ENCODE data around the gene UBL3. TPM values are rescaled to one million over a fixed set of nuclear protein-coding genes. Genes with fewer than 3 reads are reported as not detected.

Gene UBL3
- total RNA-seq, 1 experiment from 2014 or later = 19.0 TPM

- no peaks in the 10 kb centered on the region for H3K9me3 ChIP-seq (ENCODE audit: control insufficient read depth, low read depth, low read length)
- Mint-ChIP-seq H3K4me1 (peaks cover 13 to 15% of the 10 kb centered on the region in 2 experiments), H3K36me3 (ENCODE audit: insufficient read depth in 1 of 3, low read depth in 3 of 3) (no peaks in the 10 kb centered on the region), H3K4me3 (no peak overlapping the region), H3K27ac (no peak overlapping the region), H3K27me3 (ENCODE audit: low read depth) (no peaks in the 10 kb centered on the region), H3K9me3 (no peaks in the 10 kb centered on the region)
- H4K91ac ChIP-seq (ENCODE audit: insufficient read length, low read depth, low read length) = no peak overlapping the region
- H2AK5ac ChIP-seq (ENCODE audit: insufficient read length, low read length) = no peak overlapping the region
- no peak overlapping the region for H4K5ac ChIP-seq (ENCODE audit: insufficient read length, low read depth, low read length)
- no peaks in the 10 kb centered on the region for H3K27me3 ChIP-seq (ENCODE audit: insufficient read depth, low read length)
- no peak overlapping the region for H2BK12ac ChIP-seq (ENCODE audit: insufficient read length, low read depth, low read length)
- H2AFZ ChIP-seq (ENCODE audit: low read length) = no peak overlapping the region
- H3K23me2 ChIP-seq (ENCODE audit: insufficient read length, low read depth, low read length, poor library complexity, severe bottlenecking) = no peaks in the 10 kb centered on the region
- H3K4me2 ChIP-seq (ENCODE audit: insufficient read depth, insufficient read length, low read length) = no peak overlapping the region
- H3K4ac ChIP-seq (ENCODE audit: low read depth, low read length) = no peak overlapping the region
- no peak overlapping the region for H3K56ac ChIP-seq (ENCODE audit: insufficient read length, low read depth, low read length)
- no peak overlapping the region for H2BK120ac ChIP-seq (ENCODE audit: low read depth, low read length, poor library complexity, severe bottlenecking)
- no peaks in the 10 kb centered on the region for H4K20me1 ChIP-seq (ENCODE audit: control insufficient read depth, insufficient read depth, insufficient read length)
- no peak for TF ChIP-seq CTCF (conservative IDR thresholded peaks at IDR 0.05)
- peaks cover 1% of the 10 kb centered on the region; the same call in 1 of the 2 replicates for H3K79me2 ChIP-seq (ENCODE audit: insufficient read depth, low read length)
- H2BK15ac ChIP-seq (ENCODE audit: low read depth, low read length) = no peak overlapping the region
- no peak overlapping the region for H3K9ac ChIP-seq (ENCODE audit: extremely low read depth, insufficient read length, low read length)
- no peaks in the 10 kb centered on the region for H3K4me1 ChIP-seq (ENCODE audit: insufficient read depth, low read length)
- no peak overlapping the region for H2BK20ac ChIP-seq (ENCODE audit: low read depth, low read length, poor library complexity, severe bottlenecking)
- no peak for DNase-seq
- no peak overlapping the region for H2BK5ac ChIP-seq (ENCODE audit: insufficient read length, low read length)
- no peak overlapping the region for H3K27ac ChIP-seq (ENCODE audit: insufficient read length, low read depth, low read length)
- H3K79me1 ChIP-seq (ENCODE audit: insufficient read depth, low read depth, low read length, poor library complexity, severe bottlenecking) = no peaks in the 10 kb centered on the region
- no peak overlapping the region for H3K23ac ChIP-seq (ENCODE audit: insufficient read length, low read depth, low read length)
- H3K14ac ChIP-seq (ENCODE audit: insufficient read depth, low read length) = no peak overlapping the region
- H4K8ac ChIP-seq (replicated peaks; ENCODE audit: insufficient read length, low read depth, low read length) = no peak overlapping the region
- no peak overlapping the region for H3T11ph ChIP-seq (ENCODE audit: low read length)
- no peak overlapping the region for H3K18ac ChIP-seq (ENCODE audit: insufficient read length, low read depth, low read length)
Measured at GRCh38 chr13:29808264-29808663, 42.2 kb downstream of the UBL3 start.
